ENCODE data around the gene MATN4.
"Not testable (repeated sequence)": the region's sequence is repeated elsewhere in the genome, so short reads cannot be mapped to it uniquely, and the experiment has no call there.

MATN4 gene, protein sequence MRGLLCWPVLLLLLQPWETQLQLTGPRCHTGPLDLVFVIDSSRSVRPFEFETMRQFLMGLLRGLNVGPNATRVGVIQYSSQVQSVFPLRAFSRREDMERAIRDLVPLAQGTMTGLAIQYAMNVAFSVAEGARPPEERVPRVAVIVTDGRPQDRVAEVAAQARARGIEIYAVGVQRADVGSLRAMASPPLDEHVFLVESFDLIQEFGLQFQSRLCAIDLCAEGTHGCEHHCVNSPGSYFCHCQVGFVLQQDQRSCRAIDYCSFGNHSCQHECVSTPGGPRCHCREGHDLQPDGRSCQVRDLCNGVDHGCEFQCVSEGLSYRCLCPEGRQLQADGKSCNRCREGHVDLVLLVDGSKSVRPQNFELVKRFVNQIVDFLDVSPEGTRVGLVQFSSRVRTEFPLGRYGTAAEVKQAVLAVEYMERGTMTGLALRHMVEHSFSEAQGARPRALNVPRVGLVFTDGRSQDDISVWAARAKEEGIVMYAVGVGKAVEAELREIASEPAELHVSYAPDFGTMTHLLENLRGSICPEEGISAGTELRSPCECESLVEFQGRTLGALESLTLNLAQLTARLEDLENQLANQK

DNA sequence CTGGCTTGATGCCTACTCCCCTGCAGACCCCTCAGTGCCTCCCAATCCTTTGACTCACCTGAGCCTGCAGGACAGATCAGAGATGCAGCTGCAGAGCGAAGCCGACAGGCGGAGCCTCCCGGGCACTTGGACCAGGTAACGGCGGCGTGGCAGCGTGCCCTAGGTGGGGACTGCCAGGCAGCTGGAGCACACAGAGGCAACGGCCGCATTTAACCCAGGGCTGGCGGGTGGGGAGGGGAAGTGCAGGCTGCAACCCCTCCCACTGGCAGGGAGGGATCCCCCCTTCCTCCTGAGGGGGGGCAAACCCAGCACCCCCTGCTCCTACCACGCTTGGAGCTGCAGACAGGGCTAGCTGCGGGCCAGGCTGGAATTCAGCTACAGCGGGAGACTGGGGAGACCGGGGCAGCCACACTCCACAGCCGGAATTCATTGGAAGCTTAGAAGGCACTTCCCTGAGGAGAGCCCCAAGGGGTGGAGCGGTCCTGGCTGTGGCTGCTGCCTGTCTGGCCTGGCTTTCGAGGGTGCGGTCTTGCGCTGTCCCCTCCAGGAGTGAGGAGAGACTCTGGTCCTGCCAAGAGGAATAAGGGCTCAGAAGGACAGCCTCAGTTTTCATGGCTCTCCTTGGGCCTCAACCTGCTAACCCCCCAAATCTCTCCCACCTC is at the start of gene MATN4:
Gene MATN4, minus strand, starts transcription at position 183 of the 662 bp plus-strand sequence. CDS start 2,717 bp downstream, outside the sequence.
- no peak for DNase-seq (ENCODE audit: low read depth)

DNA sequence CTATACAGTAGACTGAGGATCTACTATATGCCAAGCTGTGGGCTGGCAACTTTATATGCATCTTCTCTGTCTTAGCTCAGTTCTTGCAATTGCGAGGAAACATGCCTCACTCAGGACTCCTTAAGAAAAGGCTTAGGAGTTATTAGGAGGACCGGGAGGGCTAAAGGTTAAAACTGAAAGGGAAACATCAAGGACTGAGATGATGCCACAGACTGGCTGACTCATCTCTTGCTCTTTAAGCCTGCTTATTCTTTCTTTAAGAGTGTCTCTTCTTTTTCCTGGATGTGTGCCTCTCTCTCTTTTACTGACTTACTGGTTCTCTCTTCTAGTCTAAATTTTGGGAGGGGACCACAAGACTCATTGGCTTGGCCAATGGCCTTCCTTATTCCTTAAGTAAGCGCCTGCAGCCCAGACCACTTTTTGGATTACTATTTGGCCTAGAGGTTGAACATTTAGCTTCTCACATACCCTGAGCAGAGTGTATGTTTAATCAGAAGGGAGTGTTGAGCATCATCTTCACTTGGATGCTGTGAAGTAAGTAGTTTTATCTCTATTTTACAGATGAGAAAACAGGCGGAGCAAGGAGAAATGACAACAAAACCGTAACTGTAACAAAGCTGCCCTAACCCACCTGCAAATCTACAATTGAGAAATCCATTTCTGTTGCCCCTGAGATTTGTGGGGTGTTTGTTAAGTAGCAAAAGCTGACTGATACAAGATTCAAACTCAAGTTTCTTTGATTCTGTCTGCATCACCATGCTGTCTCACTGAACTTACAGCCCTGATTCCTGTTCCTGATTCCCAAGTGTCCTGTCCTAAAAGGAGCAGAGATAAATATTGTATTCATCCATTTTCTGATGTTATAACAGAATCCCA is 47.3 kb upstream of the MATN4 start:
- DNase-seq (ENCODE audit: low read depth), result no peak

DNA sequence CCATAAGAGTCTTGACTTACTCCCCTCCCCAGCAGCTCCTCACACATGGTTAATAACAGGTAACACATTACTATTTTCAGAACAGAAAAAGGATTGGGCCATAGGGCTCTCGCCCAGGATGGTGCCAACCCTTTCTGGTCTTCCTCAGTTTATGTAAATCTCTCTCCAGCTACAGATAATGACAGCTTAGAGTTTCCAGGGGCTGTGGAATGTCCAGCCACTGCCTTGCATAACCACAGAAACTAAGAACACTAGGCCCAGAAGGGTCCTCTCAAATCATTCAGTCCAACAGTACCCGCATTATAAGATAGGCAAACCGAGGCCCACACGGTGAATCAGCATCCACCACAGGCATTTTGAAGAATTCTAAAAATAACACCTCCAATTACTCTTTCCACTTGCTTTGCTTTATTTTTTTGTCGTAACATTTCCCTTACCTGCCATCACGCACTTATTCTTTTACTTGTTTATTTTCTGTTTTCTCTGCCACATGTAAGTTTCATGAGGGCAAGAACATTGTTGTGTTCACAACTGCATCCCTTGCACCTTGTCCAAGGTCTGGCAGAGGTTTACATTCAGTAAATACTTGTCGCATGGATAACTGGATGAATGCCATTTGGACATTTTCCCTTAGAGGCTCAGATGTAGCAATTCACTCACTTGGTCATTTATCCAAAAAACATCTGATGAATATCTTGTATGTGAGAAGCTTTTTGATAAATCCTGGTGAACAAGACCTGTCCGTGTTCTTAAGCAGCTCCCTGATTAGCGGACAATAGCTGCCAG is 46.5 kb upstream of the MATN4 start:
- DNase-seq (ENCODE audit: low read depth), result no peak

DNA sequence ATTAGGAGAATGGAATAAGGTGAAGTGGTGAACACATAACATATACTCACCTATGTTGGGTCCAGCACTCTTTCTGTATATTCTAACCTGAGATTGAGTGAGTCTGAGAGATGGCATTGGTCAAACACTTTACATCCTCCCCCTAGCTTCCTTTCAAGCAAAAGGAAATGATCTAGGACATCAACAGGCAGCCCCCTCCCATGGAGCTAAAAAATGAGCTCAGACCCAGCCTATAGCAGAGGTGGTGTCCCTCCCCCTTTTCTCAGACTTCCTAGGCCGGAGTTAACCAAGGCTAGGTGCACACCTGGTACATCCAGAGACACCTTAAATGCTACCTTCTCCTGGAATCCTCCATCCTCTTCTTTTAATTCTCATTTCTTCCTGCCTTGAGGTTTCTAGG is 45.6 kb upstream of the MATN4 start:
- DNase-seq (ENCODE audit: low read depth), result no peak

DNA sequence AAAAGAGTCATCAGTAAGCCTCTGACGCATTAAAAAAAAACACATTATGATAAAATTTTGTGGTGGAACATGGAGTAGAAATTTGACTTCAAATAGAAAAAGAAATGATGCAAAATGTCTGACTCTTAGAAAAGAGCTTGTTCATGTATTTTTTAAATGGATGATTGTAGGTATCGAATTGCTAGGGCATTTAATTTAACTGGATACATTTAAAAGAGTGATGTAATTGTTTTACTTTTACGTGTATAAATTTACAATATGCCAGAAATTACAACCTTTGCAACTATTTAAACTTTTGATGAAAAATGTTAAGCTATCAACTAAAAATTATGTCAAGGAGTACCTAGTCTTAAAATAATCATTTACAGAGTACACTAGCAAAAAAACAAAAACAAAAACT is 44.6 kb upstream of the MATN4 start:
- no peak for DNase-seq (ENCODE audit: low read depth)

DNA sequence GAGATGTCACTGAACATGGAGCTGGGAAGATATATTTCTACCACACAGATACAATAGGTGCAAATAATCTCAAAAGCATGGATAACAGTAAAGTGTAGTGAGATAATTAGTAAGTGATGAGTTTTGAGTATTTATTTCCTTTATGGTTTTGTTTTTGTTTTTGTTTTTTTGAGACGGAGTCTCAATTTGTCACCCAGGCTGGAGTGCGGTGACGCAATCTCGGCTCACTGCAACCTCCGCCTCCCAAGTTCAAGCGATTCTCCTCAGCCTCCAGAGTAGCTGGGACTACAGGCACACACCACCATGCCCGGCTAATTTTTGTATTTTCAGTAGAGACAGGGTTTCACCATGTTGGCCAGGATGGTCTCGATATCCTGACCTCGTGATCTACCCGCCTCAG is 42.7 kb upstream of the MATN4 start:
- DNase-seq (ENCODE audit: low read depth), result not testable (repeated sequence)

DNA sequence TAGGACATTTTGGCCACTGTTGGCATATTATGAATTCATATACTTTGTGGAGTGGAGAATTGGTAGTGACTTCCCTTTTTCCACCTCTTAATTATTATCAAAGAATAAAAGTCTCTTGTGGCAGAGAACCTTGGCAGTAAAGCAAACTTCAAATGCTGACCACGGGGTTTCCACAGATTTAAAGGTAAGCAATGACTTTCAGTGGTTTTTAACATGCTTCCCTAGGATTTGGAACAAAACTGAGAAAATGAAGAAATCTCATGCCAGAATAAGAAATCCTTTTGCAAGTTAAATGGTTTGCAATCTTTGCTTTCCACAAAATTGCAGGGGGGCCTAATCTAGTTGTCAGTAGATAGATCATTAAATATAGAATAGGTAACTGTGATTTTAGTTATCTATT is 42.1 kb upstream of the MATN4 start:
- no peak for DNase-seq (ENCODE audit: low read depth)

DNA sequence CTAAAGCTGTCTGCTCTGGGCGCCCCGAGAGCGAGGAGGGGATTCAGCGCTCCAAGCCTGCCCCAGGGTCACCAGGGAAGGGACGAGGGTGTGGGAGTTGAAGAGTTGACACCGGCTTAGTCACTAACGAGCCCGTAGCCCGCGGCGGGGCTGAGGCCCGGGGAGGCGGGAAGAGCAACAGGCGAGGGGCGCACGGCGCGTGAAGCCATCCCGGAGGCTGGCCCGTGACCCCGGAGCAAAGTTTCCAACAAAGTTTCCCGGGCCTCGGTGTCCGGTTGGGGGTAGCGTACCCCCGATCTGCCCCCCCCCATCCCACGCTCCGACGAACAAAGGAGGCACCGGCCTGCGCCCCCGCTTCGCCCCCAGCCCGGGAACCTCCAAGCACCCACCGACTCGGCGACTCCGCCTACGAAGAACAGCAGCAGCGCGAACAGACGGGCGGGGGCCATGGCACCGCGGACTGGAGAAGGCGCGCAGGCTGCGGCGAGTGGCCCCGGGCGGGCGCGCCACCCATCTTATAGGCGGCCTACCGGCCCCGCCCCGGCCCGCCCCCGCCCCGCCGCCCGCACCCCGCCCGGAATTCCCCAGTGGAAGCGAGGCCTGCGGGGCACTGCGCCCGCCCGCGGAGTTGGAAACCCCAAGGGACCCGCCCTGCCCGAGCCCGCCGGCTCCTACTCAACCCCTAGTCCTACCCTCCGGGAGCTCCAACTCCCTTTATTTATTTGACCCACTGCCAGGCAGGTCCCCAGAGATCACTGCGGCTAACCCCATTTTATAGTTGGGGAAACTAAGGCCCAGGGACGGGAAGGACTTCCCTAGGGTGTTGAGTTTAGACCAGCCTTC is 40.1 kb upstream of the MATN4 start, which contains the start of gene SDC4:
Gene SDC4, minus strand, starts transcription at position 489 of the 843 bp plus-strand sequence. Its CDS starts 40 bp downstream, at position 449.
- DNase-seq (ENCODE audit: low read depth), result peak; percentile 18

DNA sequence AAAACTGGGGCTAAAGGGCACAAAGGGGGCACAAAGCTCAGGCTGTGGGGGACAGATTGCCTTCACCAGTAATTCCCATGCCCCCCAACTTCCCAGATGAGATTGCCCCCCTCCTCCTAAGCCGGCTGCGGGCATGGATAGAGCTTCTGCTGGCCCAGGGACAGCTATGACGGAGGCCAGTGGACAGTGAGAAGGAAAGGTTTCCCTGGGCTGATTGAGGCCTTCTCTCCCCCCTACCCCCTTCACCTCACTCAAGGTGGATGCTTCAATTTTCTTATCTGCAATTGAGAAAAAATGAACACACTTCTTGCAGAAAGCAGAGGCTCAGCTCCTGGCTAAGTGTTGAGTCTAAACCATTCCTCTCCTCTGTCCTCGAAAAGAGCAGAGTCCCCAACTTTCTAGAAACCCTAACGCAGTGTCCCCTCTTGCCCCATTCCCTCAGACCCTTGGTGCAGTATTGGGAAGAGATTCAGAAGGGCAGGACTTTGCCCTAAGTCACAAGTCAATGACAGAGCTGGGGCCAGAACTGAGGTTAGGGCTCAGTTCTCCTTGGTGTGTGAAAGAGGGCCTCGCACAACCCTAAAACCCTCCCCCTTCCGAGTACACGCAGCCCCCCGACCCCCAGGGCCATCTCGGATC is 39.3 kb upstream of the MATN4 start:
- DNase-seq (ENCODE audit: low read depth), result no peak

DNA sequence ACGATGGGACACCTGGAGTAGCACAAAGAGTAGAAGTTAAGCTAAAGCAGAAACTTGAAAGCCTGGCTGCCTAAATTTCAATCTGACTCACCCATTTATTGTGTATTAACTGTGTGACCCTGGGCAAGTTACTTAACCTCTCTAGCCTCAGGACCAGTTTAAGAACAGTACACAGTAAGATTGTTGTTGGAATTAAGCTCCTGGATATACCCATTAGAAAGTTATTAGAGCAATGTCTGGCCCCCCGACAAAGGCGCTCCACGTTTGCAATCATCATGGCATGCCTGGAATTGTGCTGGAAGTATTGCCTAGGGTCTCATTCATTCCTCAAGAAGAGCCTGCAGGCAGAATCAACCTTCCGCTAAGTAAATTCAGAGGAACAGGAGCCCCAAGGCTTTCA is 38.8 kb upstream of the MATN4 start:
- DNase-seq (ENCODE audit: low read depth), result no peak

DNA sequence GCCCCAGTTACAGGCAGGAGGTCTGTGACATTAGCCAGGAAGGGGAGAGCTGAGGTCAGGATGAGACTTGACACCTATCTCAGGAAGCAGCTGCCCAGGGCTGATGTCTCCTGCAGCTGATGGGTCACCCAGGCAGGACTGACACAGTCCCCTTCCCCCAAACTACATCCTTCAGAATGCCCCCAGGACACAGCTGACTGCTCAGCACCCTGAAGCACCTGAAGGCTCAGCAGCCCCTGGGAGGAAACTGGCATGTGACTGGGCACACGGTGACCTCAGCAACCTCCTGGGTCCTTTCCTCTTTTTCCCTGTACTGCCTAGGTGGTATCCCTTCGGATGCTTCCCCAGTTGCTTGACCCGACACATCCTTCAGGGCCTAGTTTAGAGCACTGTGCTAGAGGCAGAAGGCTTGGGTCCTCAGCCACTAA is 38.2 kb upstream of the MATN4 start:
- DNase-seq (ENCODE audit: low read depth), result no peak

DNA sequence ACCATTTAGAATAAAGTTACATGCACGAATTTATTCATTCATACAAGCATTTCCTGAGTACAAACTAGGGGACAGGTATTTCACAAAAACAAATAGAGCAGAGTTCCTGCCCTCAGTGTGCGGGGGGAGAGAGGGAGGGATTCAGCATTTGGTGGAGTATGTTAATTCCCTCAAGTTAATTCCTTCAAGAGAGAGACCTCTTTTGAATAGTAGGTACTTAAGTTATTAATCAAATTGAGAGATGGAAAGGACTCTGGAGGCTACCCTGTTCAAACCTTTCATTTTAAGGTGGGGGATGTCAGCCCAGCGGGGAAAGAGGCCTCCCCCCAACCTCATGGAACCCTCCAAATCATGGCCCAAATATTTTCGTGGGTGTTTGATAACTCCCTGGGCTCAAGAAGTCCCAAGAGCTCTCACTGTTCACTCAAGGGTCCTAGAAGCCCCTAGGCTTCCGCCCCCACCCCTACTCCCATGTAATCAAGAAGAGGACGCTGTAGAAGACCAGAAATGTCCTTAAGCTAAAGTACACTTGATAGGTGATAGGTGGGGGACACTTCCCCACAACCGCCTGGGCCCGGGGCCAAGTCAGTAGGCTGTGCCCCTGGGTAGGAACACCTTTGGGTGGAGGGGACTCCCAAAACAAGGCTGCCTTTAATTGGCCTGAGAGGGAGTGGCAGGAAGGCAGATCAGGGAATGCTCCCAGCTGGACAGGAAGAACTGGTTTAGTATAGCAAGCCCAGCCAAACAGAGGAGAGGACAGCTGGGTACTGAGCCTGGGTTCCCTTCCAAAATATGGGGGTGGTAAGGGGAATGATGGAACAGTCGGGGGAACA is 37.2 kb upstream of the MATN4 start:
- no peak for DNase-seq (ENCODE audit: low read depth)

DNA sequence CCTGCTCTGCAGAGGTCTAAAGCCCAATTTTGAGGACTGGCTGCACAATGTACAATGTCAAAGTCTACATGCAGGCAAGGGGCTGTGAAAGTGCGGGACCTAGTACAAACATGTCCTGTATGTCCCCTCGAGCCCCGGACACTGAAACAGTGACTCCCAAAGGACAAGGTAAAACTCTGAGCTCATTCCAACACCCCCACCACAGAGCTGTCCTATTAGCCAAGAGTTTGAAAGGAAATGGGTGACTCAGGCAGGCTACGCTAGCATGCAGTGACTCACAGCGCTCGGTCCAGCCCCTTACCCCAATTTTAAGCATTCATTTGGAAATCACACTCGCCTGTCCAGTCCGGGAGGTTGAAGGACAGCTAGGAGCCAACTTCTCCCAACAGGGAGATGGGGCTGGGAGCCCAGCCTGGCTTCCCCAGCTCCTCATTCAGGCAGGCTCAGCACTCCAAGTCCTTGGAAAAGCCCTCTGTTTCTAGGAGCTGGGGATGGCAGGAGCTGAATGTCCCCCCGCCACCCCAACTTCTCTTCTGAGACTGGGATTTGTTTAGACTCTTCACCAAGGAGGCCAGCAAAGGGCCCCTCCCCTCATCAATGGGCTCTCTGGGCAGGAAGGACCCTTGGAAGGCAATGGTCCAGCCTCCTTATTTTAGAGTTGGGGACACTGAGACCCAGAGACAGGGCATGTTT is 36.2 kb upstream of the MATN4 start:
- DNase-seq (ENCODE audit: low read depth), result no peak

DNA sequence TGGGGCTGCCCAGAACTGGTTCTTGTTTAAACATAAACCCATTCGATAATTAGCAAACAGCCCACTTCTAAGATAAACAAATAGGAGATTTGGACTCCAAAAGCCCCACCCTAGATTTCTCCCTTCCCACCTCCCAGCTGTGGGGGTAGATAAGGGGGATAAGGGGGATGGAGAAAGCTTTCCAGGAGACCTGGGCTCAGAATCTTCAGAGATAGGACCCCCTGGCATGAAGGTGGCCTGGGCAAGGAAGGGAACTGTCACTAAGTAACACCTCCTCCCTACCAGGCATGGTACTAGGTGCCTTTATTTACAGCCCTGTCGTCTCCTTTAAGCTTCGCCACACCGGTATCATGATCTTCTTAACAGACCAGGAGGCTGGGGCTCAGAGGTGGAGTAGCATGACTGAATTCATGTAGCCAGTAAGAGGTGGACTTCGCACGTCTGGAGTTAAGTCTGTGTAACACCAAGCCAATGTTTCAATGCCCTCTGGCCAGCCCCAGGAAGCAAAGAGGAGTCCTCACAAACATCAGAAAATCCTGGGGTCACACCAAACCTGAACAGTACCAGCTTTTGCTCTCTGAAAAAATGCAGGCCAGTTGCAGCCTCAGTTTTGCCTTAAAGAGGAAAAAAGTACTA is 35.6 kb upstream of the MATN4 start:
- DNase-seq (ENCODE audit: low read depth), result no peak

DNA sequence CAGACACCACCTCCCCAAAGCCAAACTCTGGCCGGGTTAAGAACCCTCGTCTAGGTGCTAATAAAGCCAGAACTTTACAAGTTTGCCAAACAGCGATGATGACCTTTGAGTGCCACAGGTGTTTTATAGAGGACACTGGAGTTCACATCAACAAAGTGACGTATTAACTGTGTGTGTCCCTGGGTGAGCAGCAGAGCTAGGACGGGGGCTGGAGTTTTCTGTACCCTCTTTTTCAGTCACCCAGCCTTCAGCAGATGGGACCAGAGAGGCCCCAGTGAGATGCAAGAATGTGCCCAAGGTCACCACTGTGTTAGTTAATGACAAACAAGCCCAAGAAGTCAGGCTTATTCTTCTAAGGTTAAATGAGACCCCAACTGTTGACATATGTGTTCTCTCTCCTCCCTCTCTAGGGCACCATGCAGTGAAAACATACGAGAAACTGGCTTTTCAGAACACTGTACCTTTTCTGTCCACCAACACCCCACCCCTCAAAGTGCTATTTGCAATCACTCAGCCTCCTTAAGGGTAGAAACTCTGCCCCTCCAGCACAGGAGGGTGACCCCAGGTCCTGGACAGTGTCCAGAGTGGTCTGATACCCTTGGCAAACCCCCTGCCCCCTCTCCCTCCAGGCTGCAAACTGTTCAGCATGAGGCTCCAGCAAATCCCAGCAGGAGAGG is 34.9 kb upstream of the MATN4 start:
- no peak for DNase-seq (ENCODE audit: low read depth)

DNA sequence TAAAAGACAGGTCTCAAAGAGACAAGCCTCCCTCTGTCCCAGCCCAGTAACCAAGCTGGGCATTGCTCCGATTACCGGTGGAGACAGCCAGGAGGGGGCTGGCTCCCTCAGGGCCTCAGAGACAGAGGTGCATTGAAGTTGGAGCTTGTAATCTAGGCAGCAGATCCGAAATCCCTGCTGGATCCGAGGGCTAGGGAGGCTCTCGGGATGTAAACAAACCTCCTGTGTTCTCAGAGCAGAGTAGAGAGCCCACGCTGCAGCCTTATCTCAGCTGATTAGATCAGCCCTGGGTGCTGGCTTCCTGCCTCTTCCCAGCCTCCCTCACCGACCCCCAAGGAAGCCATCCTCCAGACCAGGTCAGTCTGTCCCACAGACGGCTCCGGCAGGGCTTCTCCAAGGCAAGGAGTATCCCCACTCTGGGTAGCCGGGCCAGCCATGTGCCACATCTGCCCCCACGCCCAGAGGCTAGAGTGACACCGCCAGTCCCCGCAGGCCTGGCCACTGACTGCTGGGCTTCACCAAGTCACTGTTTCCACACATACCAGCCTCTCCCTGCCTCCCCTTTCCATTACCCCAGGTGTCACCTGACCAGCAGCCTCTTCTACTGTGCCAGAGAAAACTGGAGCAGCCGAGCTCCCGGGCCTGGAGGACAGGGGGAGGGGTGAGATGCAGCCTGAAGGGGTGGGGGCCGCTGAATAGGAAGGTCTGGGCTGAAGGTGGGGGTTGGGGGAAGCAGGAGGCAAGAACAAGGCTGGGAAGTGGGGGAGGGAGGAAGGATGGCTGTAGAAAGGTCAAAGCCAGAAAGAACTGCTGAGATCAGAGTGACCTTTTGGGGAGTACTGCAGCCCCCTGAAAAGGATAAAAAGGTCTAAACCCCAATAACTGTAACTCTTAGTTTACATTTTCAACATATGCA is 34.1 kb upstream of the MATN4 start:
- no peak for DNase-seq (ENCODE audit: low read depth)
